Esophagus muscularis mucosa (tissue), 4 donors: Measurements from ENCODE around the gene RECK. TPM values are rescaled to one million over a fixed set of nuclear protein-coding genes. Genes with fewer than 3 reads are reported as not detected.
A peak's percentile ranks its signal among the peaks of the same experiment; 100 is the strongest.

Experiments
- DNase-seq: peaks from one replicate; pipeline ENCODE4 v3.0.0-alpha.2; 2017; ENCODE audit errors: extremely low spot score
- H3K27ac ChIP-seq, 4 donors: fragments of 200-600 bp; sonication (generic); replicated peaks in 1 of 4; 1 replicate in 3 of 4; 2 replicates in 1 of 4; pipeline ENCODE4 v1.5.1; 2016 to 2019; ENCODE audit warnings: mild to moderate bottlenecking in 1 of 4
- H3K27me3 ChIP-seq, 4 donors: fragments of 200-600 bp; sonication (generic); one replicate each; pipeline versions ENCODE4 v1.5.1 to v1.6.0; 2016 to 2019
- H3K36me3 ChIP-seq, 4 donors: fragments of 200-600 bp; sonication (generic); one replicate each; pipeline ENCODE4 v1.5.1; 2016 to 2019
- H3K4me1 ChIP-seq, 4 donors: fragments of 200-600 bp; sonication (generic); one replicate each; pipeline ENCODE4 v1.5.1; 2016 to 2019
- H3K4me3 ChIP-seq, 4 donors: fragments of 200-600 bp; sonication (generic); 1 replicate in 2 of 4; 2 replicates in 2 of 4; pipeline ENCODE4 v1.5.1; 2016 to 2019; ENCODE audit warnings: mild to moderate bottlenecking in 4 of 4, moderate library complexity in 1 of 4
- H3K9me3 ChIP-seq, 4 donors: fragments of 200-600 bp; sonication (generic); 1 replicate in 3 of 4; 2 replicates in 1 of 4; pipeline ENCODE4 v1.5.1; 2016 to 2019
- CTCF ChIP-seq, 3 experiments: fragments of 200-600 bp in 2 of 3; fragments of 450-650 bp in 1 of 3; sonication (generic) in 2 of 3; IDR thresholded peaks; one replicate each; pipeline ENCODE4 v1.5.1; 2017 to 2019; ENCODE audit warnings: antibody characterized with exemption in 3 of 3, mild to moderate bottlenecking in 2 of 3, moderate library complexity in 1 of 3
- EP300 ChIP-seq: sonication (generic); formaldehyde crosslinking; IDR thresholded peaks from one replicate; pipeline ENCODE4 v1.6.1; 2017; ENCODE audit warnings: antibody characterized with exemption
- POLR2A ChIP-seq: fragments of 450-650 bp; IDR thresholded peaks from one replicate; pipeline ENCODE4 v1.6.1; 2017; ENCODE audit warnings: antibody characterized with exemption, moderate library complexity, mild to moderate bottlenecking, low read depth
- POLR2AphosphoS5 ChIP-seq, 2 donors: sonication (generic); formaldehyde crosslinking; IDR thresholded peaks; one replicate each; pipeline ENCODE4 v1.6.1; 2017; ENCODE audit warnings: antibody characterized with exemption in 2 of 2
- WGBS: methylation state at CpG from one replicate; pipeline ENCODE4 v1.1.5; 2018; 5-methylcytosine and 5-hydroxymethylcytosine counted together
- intact Hi-C: fragments of 100-400 bp; cut with DNase I; formaldehyde crosslinking; loops from one replicate; pipeline ENCODE4 v1.15.1; 2023
- total RNA-seq, 4 donors: library from RNA; depleted of rRNA; stranded (reverse); fragments of >200 nt; gene quantifications; one replicate each; pipeline versions ENCODE4 v1.1.0 to v1.2.1, GENCODE V29; 2016

The RECK gene
- total RNA-seq, 4 donors from 2014 or later, result 16.6 to 24.2 (median 19.0) TPM

GRCh38 chr9:36138496-36138895 is 101.8 kb downstream of the RECK start:
- DNase-seq, result no peak
- Histone ChIP-seq H3K36me3 (no peaks in the 10 kb centered on the region), H3K27me3 (no peaks in the 10 kb centered on the region), H3K4me3 (no peak overlapping the region), H3K27ac (peak overlapping the region in 3 of 4 donors; percentile 90 to 94 (median 92)), H3K4me1 (peaks cover 44 to 77% (median 75%) of the 10 kb centered on the region in 4 donors), H3K9me3 (no peaks in the 10 kb centered on the region)
- TF ChIP-seq POLR2AphosphoS5 (IDR thresholded peaks at IDR 0.05) (no peak), EP300 (no peak), POLR2A (no peak), CTCF (IDR thresholded peaks at IDR 0.05) (no peak)
- intact Hi-C loops, result loop anchor here (5.0 kb wide), 1 partner anchor 36 kb away; no protein-coding TSS in a partner anchor
- WGBS, result 85% methylated on average over 10 of the region's 10 CpGs

- Histone ChIP-seq H3K36me3 (no peaks in the 10 kb centered on the region), H3K4me1 (peaks cover 47 to 81% (median 79%) of the 10 kb centered on the region in 4 donors), H3K27ac (peak overlapping the region in 3 of 4 donors; percentile 88 to 94 (median 92)), H3K9me3 (no peaks in the 10 kb centered on the region), H3K27me3 (no peaks in the 10 kb centered on the region), H3K4me3 (no peak overlapping the region)
- no peak for DNase-seq
- intact Hi-C loops, result loop anchor here (5.0 kb wide), 1 partner anchor 37 kb away; no protein-coding TSS in a partner anchor
- 91% methylated on average over 5 of the region's 5 CpGs for WGBS
- TF ChIP-seq POLR2AphosphoS5 (IDR thresholded peaks at IDR 0.05) (no peak), POLR2A (no peak), CTCF (IDR thresholded peaks at IDR 0.05) (no peak), EP300 (no peak)
Measured at GRCh38 chr9:36138901-36139300, 102.2 kb downstream of the RECK start.

GRCh38 chr9:36140086-36141084 is 103.7 kb downstream of the RECK start:
- Histone ChIP-seq H3K9me3 (no peaks in the 10 kb centered on the region), H3K27ac (peak overlapping the region; percentile 88 to 94 (median 91)), H3K27me3 (no peaks in the 10 kb centered on the region), H3K36me3 (peaks cover 0 to 3% (median 0%) of the 10 kb centered on the region in 4 donors), H3K4me1 (peaks cover 47 to 96% (median 93%) of the 10 kb centered on the region in 4 donors), H3K4me3 (no peak overlapping the region)
- WGBS, result 62% methylated on average over 10 of the region's 11 CpGs
- TF ChIP-seq CTCF (IDR thresholded peaks at IDR 0.05) (no peak), POLR2AphosphoS5 (IDR thresholded peaks at IDR 0.05) (peak in 1 of 2 donors; percentile 23)
- no peak for DNase-seq
- intact Hi-C loops, result loop anchor here (2.0 kb wide), 1 partner anchor 26 kb away; no protein-coding TSS in a partner anchor

GRCh38 chr9:36141288-36141687 is 104.6 kb downstream of the RECK start:
- 40% methylated on average over 4 of the region's 4 CpGs for WGBS
- peak overlapping the region; percentile 88 to 94 (median 91) for H3K27ac ChIP-seq
- intact Hi-C loops, result loop anchor here (2.0 kb wide), 1 partner anchor 26 kb away; no protein-coding TSS in a partner anchor

More at GRCh38 chr9:36141288-36141687, 104.6 kb downstream of the RECK start:
- Histone ChIP-seq H3K27me3 (no peaks in the 10 kb centered on the region), H3K9me3 (no peaks in the 10 kb centered on the region), H3K4me3 (no peak overlapping the region), H3K4me1 (peaks cover 42 to 95% (median 87%) of the 10 kb centered on the region in 4 donors), H3K36me3 (peaks cover 0 to 9% (median 0%) of the 10 kb centered on the region in 4 donors)
- no peak for DNase-seq
- TF ChIP-seq POLR2A, result no peak
- TF ChIP-seq POLR2AphosphoS5 (IDR thresholded peaks at IDR 0.05), result peak in 1 of 2 donors; percentile 21
- no peak for TF ChIP-seq EP300
- TF ChIP-seq CTCF (IDR thresholded peaks at IDR 0.05), result peak; percentile 48 to 64 (median 53)
